Lower lobe of right lung (tissue), 2 donors: ENCODE measurements around the gene TSNAX. TPM values are rescaled to one million over a fixed set of nuclear protein-coding genes. Genes with fewer than 3 reads are reported as not detected.
A peak's percentile ranks its signal among the peaks of the same experiment; 100 is the strongest.

Experiments
- ATAC-seq, 2 donors: fragments of 200-7000 bp; cut with Tn5 transposase; one replicate each; pipeline ENCODE4 v1.9.1; 2020 to 2022; ENCODE audit warnings: mild to moderate bottlenecking in 2 of 2, moderate library complexity in 2 of 2
- DNase-seq: peaks from one replicate; pipeline ENCODE4 v3.0.0-alpha.2; 2020
- H3K27ac ChIP-seq: fragments of 200-600 bp; one replicate; pipeline ENCODE4 v1.8.0; 2022
- H3K27me3 ChIP-seq: fragments of 200-600 bp; one replicate; pipeline ENCODE4 v1.8.0; 2022; ENCODE audit warnings: low read depth
- H3K36me3 ChIP-seq: fragments of 200-600 bp; one replicate; pipeline ENCODE4 v1.8.0; 2022; ENCODE audit warnings: mild to moderate bottlenecking
- H3K4me1 ChIP-seq: fragments of 200-600 bp; one replicate; pipeline ENCODE4 v1.8.0; 2022
- H3K4me3 ChIP-seq: fragments of 200-600 bp; one replicate; pipeline ENCODE4 v1.8.0; 2022; ENCODE audit warnings: mild to moderate bottlenecking
- H3K9me3 ChIP-seq: fragments of 200-600 bp; one replicate; pipeline ENCODE4 v1.8.0; 2022
- CTCF ChIP-seq: fragments of 200-600 bp; IDR thresholded peaks from one replicate; pipeline ENCODE4 v1.8.0; 2022; ENCODE audit warnings: antibody characterized with exemption, mild to moderate bottlenecking
- intact Hi-C: fragments of 100-400 bp; cut with DNase I; formaldehyde crosslinking; loops from one replicate; pipeline ENCODE4 v1.11.0; 2022
- total RNA-seq: library from RNA; stranded (reverse); fragmentation: NEBNext Ultra II Directional; extraction: Animal tissue kit (Norgen Biotek cat#: 25700); gene quantifications from one replicate; pipeline ENCODE4 v1.2.1, GENCODE V29; 2021
- donor health status: DM: no; HTN: yes; CAD: no; lungs with severe emphysema.

Gene TSNAX
- total RNA-seq, 1 donor from 2014 or later = 38.4 TPM

GRCh38 chr1:231610388-231610787 lies 81.9 kb downstream of the TSNAX start:
- intact Hi-C loops = no loop called here

GRCh38 chr1:231611111-231611510 lies 82.6 kb downstream of the TSNAX start:
- intact Hi-C loops = no loop called here
- no peak for DNase-seq
- peaks cover 33% of the 10 kb centered on the region for H3K4me1 ChIP-seq
- no peak for TF ChIP-seq CTCF
- H3K36me3 ChIP-seq = no peaks in the 10 kb centered on the region
- ATAC-seq = no peak
- no peak overlapping the region for H3K4me3 ChIP-seq
- H3K9me3 ChIP-seq = no peaks in the 10 kb centered on the region
- H3K27me3 ChIP-seq = no peaks in the 10 kb centered on the region
- H3K27ac ChIP-seq = no peak overlapping the region

More at GRCh38 chr1:231610388-231610787, 81.9 kb downstream of the TSNAX start:
- Histone ChIP-seq H3K36me3 (no peaks in the 10 kb centered on the region), H3K27me3 (no peaks in the 10 kb centered on the region), H3K4me3 (no peak overlapping the region), H3K9me3 (no peaks in the 10 kb centered on the region), H3K4me1 (peaks cover 33% of the 10 kb centered on the region), H3K27ac (no peak overlapping the region)
- ATAC-seq (peak in 1 of 2 donors; percentile 16), DNase-seq (no peak)
- TF ChIP-seq CTCF = no peak

- peak overlapping the region; percentile 54 for H3K27ac ChIP-seq
- DNase-seq = no peak
- ATAC-seq = no peak
- H3K4me1 ChIP-seq = peaks cover 33% of the 10 kb centered on the region
- no peaks in the 10 kb centered on the region for H3K27me3 ChIP-seq
- intact Hi-C loops = no loop called here
- H3K9me3 ChIP-seq = no peaks in the 10 kb centered on the region
- no peaks in the 10 kb centered on the region for H3K36me3 ChIP-seq
- TF ChIP-seq CTCF = no peak
- no peak overlapping the region for H3K4me3 ChIP-seq
Measured at GRCh38 chr1:231611851-231612250, 83.4 kb downstream of the TSNAX start.

GRCh38 chr1:231612393-231613089 lies 84.1 kb downstream of the TSNAX start:
- peak overlapping the region; percentile 54 for H3K27ac ChIP-seq
- H3K36me3 ChIP-seq = no peaks in the 10 kb centered on the region
- ATAC-seq (peak; percentile 86 to 87), DNase-seq (peak; percentile 63)
- H3K27me3 ChIP-seq = no peaks in the 10 kb centered on the region
- peaks cover 33% of the 10 kb centered on the region for H3K4me1 ChIP-seq
- no peaks in the 10 kb centered on the region for H3K9me3 ChIP-seq
- intact Hi-C loops = no loop called here
- no peak for TF ChIP-seq CTCF
- H3K4me3 ChIP-seq = no peak overlapping the region

- Histone ChIP-seq H3K27me3 (no peaks in the 10 kb centered on the region), H3K27ac (no peak overlapping the region), H3K9me3 (no peaks in the 10 kb centered on the region), H3K4me1 (peaks cover 33% of the 10 kb centered on the region), H3K36me3 (no peaks in the 10 kb centered on the region), H3K4me3 (no peak overlapping the region)
- no peak for TF ChIP-seq CTCF
- no peak for DNase-seq
- intact Hi-C loops = no loop called here
- ATAC-seq = peak; percentile 54 to 66
Measured at GRCh38 chr1:231613419-231614349, 85.2 kb downstream of the TSNAX start.

Other genes with a start within 250 kb of the TSNAX start
- 20.6 TPM for gene EXOC8, start 190.8 kb upstream of the TSNAX start, total RNA-seq
- 8.9 TPM for gene SPRTN, start 190.4 kb upstream of the TSNAX start, total RNA-seq
- gene EGLN1, start 106.4 kb upstream of the TSNAX start, total RNA-seq = 29.7 TPM
- gene DISC1, start 98.1 kb downstream of the TSNAX start, total RNA-seq = 13.6 TPM